T-helper 1 cell treated with Interleukin-12 subunit alpha and Interleukin-12 subunit beta and Interleukin-4 antibody, amounts not matched to agents 30 μg/mL and 1 μg/mL, for 36 hours (primary cell): ENCODE measurements around the gene ZNF444.
A peak's percentile ranks its signal among the peaks of the same experiment; 100 is the strongest.
"Not testable (repeated sequence)": the region's sequence is repeated elsewhere in the genome, so short reads cannot be mapped to it uniquely, and the experiment has no call there.

Source experiments
- H3K27ac Mint-ChIP-seq: one replicate; pipeline ENCODE4 v1.8.0; 2021; ENCODE audit warnings: mild to moderate bottlenecking, mixed read lengths
- H3K27me3 Mint-ChIP-seq: one replicate; pipeline ENCODE4 v1.8.0; 2021; ENCODE audit warnings: low read depth, mixed read lengths
- H3K36me3 Mint-ChIP-seq: one replicate; pipeline ENCODE4 v1.8.0; 2021; ENCODE audit warnings: low read depth, mixed read lengths
- H3K4me1 Mint-ChIP-seq: one replicate; pipeline ENCODE4 v1.8.0; 2021; ENCODE audit warnings: low read depth, mixed read lengths
- H3K4me3 Mint-ChIP-seq: one replicate; pipeline ENCODE4 v1.8.0; 2021; ENCODE audit warnings: mild to moderate bottlenecking, moderate library complexity, mixed read lengths
- H3K9me3 Mint-ChIP-seq: one replicate; pipeline ENCODE4 v1.8.0; 2021; ENCODE audit warnings: mixed read lengths

ZNF444 gene

GRCh38 chr19:56140583-56141416 lies at the start of gene ZNF444:
Gene ZNF444 (plus strand): TSS chr19:56141287. CDS start chr19:56146912, 5,625 bp downstream.
- H3K36me3 Mint-ChIP-seq = no peaks in the 10 kb centered on the region
- no peaks in the 10 kb centered on the region for H3K27me3 Mint-ChIP-seq
- peak within 1 kb of the TSS; percentile 91 for H3K4me3 Mint-ChIP-seq
- H3K27ac Mint-ChIP-seq = peak within 1 kb of the TSS; percentile 88
- H3K9me3 Mint-ChIP-seq = no peaks in the 10 kb centered on the region
- peaks cover 27% of the 10 kb centered on the region for H3K4me1 Mint-ChIP-seq

DNA sequence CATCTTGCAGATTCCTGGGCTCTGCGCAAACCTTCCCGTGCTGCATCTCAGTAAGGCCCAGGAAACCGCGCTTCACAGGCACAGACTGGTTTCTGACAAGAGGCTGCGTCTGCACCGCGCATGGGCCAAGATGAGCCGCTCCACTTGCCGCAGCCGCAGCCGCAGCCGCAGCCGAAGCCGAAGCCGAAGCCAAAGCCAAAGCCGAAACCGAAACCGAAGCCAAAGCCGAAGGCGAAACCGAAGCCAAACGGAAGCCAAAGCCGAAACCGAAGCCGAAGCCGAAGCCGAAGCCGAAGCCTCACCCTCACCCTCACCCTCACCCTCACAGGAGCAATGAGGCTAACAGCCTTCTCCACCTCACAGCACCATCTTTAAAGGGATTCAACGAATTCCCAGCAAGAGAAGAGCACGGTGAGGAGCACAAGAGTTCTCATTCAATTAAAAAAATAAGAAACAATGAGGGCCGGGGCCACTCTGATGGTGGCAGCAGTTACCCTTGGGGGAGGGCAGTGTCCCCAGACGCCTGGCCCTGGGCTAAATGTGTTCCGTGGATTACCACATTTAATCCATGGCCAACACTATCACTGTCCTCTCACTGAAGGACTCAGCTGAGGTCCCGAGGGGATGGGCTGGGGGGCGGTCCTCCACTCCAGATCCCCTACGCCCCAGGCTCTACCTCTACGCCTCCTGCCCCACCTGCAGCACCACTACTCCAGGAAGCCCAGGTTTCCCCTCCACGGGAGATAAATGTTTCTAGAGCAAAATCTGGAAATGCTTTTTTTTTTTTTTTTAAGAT lies 49.1 kb upstream of the ZNF444 start:
- Mint-ChIP-seq H3K9me3 (peaks cover 13% of the 10 kb centered on the region), H3K4me1 (no peaks in the 10 kb centered on the region), H3K27ac (no peak overlapping the region), H3K4me3 (no peak overlapping the region), H3K36me3 (peaks cover 39% of the 10 kb centered on the region), H3K27me3 (no peaks in the 10 kb centered on the region)

DNA sequence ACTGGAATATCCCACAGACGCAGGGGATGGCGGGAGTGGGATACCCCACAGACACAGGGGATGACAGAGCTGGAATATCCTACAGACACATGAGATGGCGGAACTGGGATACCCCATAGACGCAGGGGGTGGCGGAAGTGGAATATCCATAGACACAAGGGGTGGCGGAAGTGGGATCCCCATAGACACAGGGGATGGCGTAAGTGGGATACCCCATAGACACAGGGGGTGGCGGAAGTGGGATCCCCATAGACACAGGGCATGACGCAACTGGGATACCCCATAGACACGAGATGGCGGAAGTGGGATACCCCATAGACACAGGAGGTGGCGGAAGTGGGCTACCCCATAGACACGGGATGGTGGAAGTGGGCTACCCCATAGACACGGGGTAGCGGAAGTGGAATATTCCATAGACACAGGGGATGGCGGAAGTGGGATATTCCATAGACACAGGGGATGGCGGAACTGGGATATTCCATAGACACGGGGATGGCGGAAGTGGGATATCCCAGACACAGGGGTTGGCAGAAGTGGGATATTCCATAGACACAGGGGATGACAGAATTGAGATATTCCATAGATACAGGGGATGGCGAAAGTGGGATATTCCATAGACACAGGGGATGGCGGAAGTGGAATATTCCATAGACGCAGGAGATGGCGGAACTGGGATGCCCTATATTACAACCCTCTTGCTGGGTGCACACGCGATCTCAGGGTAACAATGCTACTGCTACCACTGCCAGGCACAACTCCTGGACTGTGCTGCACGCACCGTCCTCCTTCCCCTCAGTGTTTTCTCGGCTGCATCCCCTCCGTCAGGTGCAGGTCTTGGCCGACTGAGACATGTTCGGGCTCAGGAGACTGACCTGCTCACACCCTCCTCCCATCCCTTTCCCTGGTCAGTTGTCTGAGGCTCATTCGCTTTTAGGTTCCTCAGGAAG lies 48.1 kb upstream of the ZNF444 start:
- Mint-ChIP-seq H3K4me3 (no peak overlapping the region), H3K27ac (no peak overlapping the region)

GRCh38 chr19:56094449-56094848 lies 46.6 kb upstream of the ZNF444 start:
- peaks cover 13% of the 10 kb centered on the region for H3K9me3 Mint-ChIP-seq
- H3K4me1 Mint-ChIP-seq = no peaks in the 10 kb centered on the region
- peaks cover 39% of the 10 kb centered on the region for H3K36me3 Mint-ChIP-seq
- H3K27ac Mint-ChIP-seq = no peak overlapping the region
- H3K4me3 Mint-ChIP-seq = no peak overlapping the region
- no peaks in the 10 kb centered on the region for H3K27me3 Mint-ChIP-seq

More for the DNA sequence above, 48.1 kb upstream of the ZNF444 start:
- Mint-ChIP-seq H3K4me1 (no peaks in the 10 kb centered on the region), H3K36me3 (peaks cover 39% of the 10 kb centered on the region), H3K27me3 (no peaks in the 10 kb centered on the region), H3K9me3 (peaks cover 13% of the 10 kb centered on the region)

DNA sequence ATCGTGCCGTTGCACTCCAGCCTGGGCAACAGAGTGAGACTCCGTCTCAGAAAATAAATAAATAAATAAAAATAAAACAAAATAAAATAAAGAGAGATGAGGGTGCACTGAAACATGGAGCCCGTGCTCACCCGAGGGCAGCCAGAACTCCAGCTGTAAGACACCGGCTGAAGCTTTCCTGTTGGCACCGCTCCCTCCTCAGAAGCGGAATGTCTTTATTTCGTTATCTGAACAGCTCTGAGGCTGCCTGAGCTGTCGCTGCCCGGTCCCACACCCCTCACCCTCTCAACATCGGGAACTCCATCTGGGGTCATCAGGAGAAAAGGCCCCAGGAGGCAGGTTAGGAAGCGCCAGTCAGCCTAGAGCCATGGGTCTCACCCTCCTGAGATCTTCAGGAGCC lies 44.4 kb upstream of the ZNF444 start:
- H3K9me3 Mint-ChIP-seq = peaks cover 13% of the 10 kb centered on the region
- H3K4me3 Mint-ChIP-seq = no peak overlapping the region
- peaks cover 2% of the 10 kb centered on the region for H3K4me1 Mint-ChIP-seq
- no peak overlapping the region for H3K27ac Mint-ChIP-seq
- peaks cover 35% of the 10 kb centered on the region for H3K36me3 Mint-ChIP-seq
- no peaks in the 10 kb centered on the region for H3K27me3 Mint-ChIP-seq

DNA sequence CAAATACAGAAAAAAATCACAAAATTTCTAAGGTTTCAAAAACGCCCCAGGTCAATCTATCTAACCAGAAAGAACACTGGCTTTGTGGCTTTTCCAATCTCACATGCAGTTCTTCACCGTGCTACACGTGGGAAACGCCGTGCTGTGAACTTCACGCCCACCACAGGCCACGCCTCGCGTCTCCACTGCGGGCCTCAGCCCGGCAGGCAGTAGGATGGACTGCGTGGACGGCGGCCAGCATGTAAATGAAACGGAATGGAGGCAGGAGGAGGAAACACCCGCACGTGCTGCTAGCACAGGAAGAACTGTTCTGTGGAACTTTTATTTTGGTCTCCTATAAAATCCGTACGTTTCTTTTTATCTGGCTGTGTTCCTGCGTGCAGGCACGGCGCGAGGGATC lies 43.8 kb upstream of the ZNF444 start:
- H3K36me3 Mint-ChIP-seq = peaks cover 33% of the 10 kb centered on the region
- H3K27ac Mint-ChIP-seq = no peak overlapping the region
- peaks cover 13% of the 10 kb centered on the region for H3K9me3 Mint-ChIP-seq
- H3K27me3 Mint-ChIP-seq = no peaks in the 10 kb centered on the region
- peaks cover 2% of the 10 kb centered on the region for H3K4me1 Mint-ChIP-seq
- H3K4me3 Mint-ChIP-seq = no peak overlapping the region

DNA sequence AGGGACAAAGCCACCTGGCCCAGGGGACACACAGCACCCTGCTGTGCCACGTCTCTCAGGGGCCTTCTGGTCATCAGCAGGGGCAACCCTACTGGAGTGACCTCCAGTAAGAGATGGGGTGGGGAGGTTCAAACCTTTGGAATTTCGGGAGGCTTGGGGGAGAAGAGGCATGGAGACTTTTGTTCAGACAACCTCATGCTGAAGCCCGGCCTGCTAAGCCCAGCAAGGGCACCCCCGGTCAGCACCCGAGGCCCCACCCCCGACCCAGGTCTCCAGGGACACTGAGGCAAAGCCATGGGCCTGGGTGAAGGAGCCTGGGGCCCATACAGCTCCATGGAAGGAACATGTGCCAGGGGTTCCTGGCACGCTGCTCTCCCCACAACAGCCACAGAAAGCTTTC lies 43.3 kb upstream of the ZNF444 start:
- Mint-ChIP-seq H3K27ac (no peak overlapping the region), H3K36me3 (peaks cover 29% of the 10 kb centered on the region), H3K4me3 (no peak overlapping the region), H3K9me3 (peaks cover 9% of the 10 kb centered on the region), H3K4me1 (peaks cover 2% of the 10 kb centered on the region), H3K27me3 (no peaks in the 10 kb centered on the region)

GRCh38 chr19:56098237-56098636 lies 42.9 kb upstream of the ZNF444 start:
- not testable (repeated sequence) for H3K4me1 Mint-ChIP-seq
- H3K36me3 Mint-ChIP-seq = peaks cover 25% of the 10 kb centered on the region

GRCh38 chr19:56098731-56099568 lies 42.1 kb upstream of the ZNF444 start:
- no peaks in the 10 kb centered on the region for H3K9me3 Mint-ChIP-seq
- peaks cover 2% of the 10 kb centered on the region for H3K4me1 Mint-ChIP-seq
- no peak overlapping the region for H3K27ac Mint-ChIP-seq
- H3K4me3 Mint-ChIP-seq = no peak overlapping the region
- H3K36me3 Mint-ChIP-seq = peaks cover 18% of the 10 kb centered on the region
- no peaks in the 10 kb centered on the region for H3K27me3 Mint-ChIP-seq

More at GRCh38 chr19:56098237-56098636, 42.9 kb upstream of the ZNF444 start:
- H3K27ac Mint-ChIP-seq, H3K4me3 Mint-ChIP-seq, H3K9me3 Mint-ChIP-seq, H3K27me3 Mint-ChIP-seq: not testable (repeated sequence)

GRCh38 chr19:56099638-56100539 lies 41.2 kb upstream of the ZNF444 start:
- Mint-ChIP-seq H3K36me3 (peaks cover 14% of the 10 kb centered on the region), H3K9me3 (no peaks in the 10 kb centered on the region), H3K4me1 (peaks cover 2% of the 10 kb centered on the region), H3K4me3 (no peak overlapping the region), H3K27me3 (no peaks in the 10 kb centered on the region), H3K27ac (no peak overlapping the region)

DNA sequence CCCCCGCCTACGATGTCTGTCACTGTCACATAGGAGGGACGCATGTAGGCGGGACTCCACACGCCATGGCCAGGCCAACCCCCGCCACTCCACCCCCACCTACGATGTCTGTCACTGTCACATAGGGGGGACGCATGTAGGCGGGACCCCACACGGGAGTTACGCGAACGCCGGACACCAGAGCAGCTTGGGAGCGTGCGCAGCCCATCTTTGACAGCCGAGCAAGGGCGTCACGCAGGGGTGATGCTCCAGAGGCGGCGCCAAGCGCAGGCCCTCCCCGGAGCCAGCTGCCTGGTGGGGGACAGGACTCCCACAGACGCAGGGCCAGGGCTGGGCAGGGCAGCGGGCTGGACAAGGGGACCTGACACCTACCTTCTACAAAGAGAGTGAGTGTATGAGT lies 40.0 kb upstream of the ZNF444 start:
- H3K4me3 Mint-ChIP-seq = no peak overlapping the region
- no peaks in the 10 kb centered on the region for H3K9me3 Mint-ChIP-seq
- H3K27ac Mint-ChIP-seq = no peak overlapping the region
- H3K36me3 Mint-ChIP-seq = peaks cover 6% of the 10 kb centered on the region
- H3K27me3 Mint-ChIP-seq = no peaks in the 10 kb centered on the region
- peaks cover 7% of the 10 kb centered on the region for H3K4me1 Mint-ChIP-seq

GRCh38 chr19:56101746-56102535 lies 39.1 kb upstream of the ZNF444 start:
- Mint-ChIP-seq H3K4me3 (no peak overlapping the region), H3K4me1 (peaks cover 8% of the 10 kb centered on the region), H3K27ac (no peak overlapping the region), H3K36me3 (peaks cover 6% of the 10 kb centered on the region), H3K9me3 (no peaks in the 10 kb centered on the region), H3K27me3 (no peaks in the 10 kb centered on the region)
